HG03354 (cell line): ENCODE data around the gene PITRM1.
"Not testable (repeated sequence)": the region's sequence is repeated elsewhere in the genome, so short reads cannot be mapped to it uniquely, and the experiment has no call there.

Experiments used
- ATAC-seq: cut with Tn5 transposase; IDR thresholded peaks from one replicate; pipeline ENCODE4 v1.9.1; 2021; ENCODE audit warnings: mild to moderate bottlenecking; ENCODE audit not compliant: unreplicated experiment, poor library complexity, severe bottlenecking

PITRM1 gene

DNA sequence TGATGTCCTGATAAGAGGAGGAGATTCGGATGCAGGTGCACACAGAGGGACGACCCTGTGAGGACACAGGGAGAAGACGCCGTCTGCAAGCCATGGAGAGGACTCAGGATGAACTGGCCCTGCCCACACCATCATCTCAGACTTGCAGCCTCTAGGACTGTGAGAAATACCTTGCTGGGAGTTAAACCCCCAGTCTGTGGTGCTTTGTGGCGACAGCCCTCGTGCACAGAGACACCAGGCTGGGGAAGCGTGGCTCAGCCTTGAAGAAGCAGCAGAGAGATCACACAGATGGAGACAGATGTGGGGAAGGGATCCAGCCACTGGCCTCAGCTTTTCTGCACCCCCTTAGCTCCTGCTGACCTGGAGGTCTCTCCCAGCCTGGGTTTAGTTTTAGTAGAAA is 26.3 kb upstream of the PITRM1 start:
- ATAC-seq: no peak

DNA sequence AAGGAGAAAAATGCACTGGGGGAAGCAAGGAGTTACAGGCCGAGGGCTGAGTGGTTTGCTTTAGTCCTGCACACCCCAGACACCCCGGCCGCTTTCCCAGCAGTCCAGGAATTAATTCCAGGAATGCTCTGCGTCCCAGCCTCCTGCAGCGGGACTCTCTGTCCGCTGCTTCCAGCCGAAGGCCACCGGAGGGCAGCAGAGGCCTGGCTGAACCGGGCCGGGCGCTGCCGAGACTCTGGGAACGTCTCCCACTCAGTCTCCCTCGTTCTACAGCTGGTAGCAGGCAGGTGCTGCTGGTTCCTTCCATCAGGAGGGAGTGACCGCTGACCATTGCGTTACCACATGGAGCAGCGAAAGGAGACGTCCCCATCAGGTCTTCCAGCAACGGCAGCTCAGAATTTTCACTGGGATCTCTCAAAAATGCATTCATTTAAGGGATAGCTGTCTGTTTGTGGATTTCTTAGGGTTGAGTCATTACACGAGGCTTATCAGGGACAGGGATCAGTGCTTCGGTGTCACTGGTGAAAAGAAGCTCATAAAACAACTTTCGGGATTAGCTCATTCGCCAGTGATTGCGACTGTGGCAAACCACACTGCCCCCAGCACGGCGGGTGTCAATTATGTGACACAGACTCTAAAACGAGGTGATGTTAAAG is 24.9 kb upstream of the PITRM1 start:
- peak; percentile 74 for ATAC-seq

DNA sequence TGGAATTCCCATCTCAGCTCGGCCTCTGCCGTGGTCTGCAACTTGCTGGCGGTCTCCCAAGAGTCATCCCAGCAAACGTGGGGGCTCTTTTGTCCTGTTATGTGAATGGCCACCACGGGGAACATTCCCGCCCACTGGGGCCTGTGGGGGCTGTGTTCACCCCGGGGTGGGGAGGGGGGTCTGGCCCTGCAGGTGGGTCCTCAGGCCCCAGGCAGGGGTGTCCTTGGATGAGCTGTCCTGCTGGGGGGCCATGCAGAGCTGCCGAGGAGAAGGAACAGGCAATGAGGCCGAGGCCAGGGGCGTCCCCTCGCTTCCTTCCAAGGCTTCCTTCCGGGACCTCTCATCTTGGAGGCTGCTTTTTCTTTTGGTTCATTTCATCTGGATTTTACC is 24.4 kb upstream of the PITRM1 start:
- no peak for ATAC-seq

DNA sequence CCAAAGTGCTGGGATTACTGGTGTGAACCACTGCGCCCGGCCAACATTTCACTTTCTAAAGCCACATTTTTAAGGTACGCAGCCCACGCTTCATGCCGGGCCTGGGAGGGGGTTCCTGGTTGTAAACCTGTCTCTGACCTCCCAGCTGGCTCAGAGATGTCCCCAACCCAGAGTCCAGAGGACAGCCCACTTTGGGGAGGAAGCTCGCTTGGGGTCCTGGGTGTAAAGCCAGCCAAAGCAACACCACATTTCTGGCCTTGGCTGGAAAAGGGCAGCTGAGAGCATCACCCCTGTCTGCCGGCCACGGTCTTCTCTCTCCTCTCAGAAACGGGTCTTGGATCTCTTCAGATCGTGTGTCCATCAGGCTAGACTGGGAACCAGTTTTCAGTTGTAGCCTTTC is 23.9 kb upstream of the PITRM1 start:
- ATAC-seq: no peak

DNA sequence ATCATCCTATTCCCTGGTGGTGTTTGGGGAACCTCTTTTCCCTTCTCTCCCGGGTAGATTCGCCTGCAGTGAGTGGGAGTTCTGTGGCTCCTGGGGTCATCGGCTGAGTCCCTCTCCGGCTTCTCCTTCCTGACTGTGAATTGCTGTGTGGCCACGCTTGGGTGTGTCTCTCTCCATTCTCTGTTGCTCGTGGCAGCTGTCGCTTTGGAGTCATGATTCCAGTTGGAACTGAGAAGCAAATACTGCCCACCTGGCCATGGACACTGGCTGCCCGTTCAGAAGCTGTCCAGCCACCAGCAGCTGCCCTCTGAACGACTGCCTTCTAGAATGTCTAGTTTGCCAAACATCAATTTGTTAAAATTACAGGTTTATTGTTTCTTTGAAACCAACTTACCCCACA is 23.1 kb upstream of the PITRM1 start:
- ATAC-seq: no peak

DNA sequence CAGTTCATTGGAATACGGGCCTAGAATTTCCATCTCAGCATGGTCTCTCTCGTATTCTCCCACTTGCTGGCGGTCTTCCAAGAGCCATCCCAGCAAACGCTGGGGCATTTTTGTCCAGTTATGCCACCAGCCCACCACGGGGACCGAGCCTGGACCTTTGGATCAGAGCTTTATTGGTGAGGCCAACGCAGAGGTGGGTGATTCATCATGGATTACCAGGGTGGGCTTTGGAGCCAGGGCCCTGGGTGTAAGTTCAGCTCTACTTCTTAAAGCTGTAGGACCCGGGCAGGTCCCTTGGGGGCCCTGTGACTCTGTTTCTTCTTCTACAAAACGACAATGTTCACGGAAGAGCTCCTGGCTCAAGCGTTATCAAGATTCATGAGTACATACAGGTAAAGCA is 22.7 kb upstream of the PITRM1 start:
- ATAC-seq: no peak

DNA sequence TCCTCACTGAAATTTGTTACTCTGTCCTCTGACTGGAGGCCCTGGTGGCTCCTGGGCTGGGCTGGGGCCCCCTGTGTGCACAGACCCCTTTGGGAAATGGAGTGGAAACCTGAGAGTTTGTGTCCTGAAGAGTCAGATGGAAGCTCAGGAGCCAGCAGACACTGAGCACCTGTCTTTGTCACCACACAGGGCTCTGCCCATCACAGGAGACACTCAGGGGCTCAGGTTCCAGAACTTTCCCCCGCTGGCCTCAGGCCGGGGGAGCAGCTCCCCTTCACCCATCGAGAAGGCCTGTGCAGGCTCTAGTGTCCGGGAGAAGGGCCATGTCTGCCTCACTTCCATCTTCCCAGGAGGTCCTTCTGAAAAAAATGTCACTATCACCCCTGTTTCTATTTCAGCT is 22.3 kb upstream of the PITRM1 start:
- no peak for ATAC-seq

DNA sequence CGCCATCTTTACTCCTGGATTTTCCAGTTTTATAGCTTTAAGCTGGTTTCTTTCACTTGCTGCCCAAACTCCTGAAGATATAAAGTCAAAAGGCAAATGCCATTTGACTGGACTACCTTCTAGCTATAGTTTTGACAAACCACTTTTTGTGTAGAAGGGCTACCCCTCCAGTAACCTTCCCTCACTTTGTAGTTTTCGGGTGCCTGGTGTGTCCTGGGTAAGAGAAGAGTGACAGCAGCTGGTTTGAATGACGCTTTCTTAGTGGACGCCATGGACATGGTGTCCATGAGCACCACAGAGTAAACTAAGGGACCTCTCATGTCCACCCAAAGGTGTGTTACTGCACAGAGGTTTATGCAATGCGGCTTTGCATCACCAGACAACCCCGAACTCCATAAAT is 21.2 kb upstream of the PITRM1 start:
- ATAC-seq: no peak

DNA sequence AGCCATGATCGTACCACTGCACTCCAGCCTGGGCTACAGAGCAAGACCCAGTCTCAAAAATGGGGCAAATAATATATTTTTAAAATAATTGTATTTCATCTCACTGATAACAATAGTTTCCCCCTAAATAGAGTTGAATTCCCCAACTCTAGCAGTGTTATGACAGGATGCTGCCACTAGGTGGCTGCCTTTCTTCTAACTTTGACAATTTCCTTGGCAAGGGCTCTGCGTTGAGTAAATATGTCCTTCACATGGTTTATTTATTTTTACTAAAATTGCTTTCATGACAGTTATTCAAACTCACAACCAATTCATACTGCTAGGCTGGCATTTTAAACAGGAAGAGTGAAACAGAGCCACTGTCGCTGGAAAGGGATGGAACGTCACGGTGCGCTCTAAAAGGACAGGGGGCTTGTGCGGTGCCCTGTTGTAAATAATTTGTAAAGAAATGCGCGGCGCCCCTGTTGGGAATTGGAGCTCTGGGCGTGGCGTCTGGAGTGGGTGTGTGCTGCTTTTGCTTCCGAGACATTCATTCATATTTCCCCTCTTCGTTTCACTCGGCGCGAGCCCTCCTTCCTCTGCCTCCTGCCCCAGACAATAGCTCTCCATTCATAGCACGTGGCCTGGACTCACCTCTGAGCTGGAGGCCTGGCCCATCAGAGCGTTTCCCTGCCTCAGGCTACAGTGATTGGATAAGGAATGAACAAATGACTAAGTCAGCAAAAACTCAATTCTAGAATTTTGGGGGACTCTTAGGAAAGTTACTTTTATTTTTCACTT is 20.5 kb upstream of the PITRM1 start:
- ATAC-seq: no peak

DNA sequence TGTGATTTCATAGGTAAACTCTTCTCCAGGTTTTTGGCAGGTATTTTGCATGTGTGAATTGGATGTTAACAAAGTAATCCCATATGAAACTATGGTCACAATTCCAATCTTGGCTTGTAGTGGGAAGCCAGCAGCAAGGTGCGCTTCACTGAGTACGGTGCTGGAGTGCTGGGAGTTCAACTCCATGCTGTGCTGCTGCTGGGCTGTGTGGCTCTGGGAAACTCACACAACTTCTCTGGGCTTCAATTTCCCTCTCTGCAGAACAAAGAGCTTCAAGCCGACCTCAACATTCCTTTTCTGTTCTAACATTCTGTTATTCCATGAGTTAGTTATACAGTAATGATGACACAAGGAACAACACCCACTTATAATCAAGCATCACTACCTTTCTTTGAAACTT is 18.2 kb upstream of the PITRM1 start:
- no peak for ATAC-seq

DNA sequence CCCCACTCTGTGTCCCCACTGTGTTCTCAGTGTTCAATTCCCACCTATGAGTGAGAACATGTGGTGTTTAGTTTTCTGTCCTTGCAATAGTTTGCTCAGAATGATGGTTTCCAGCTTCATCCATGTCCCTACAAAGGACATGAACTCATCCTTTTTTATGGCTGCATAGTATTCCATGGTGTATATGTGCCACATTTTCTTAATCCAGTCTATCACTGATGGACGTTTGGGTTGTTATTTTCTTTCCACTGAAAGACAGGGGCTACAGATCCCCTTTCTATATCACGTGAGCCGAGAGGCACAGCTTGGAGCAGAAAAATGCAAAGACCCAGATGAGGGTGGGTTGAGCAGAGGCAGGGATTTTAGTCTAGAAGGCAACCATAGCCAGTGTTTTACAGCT is 14.6 kb upstream of the PITRM1 start:
- not testable (repeated sequence) for ATAC-seq

DNA sequence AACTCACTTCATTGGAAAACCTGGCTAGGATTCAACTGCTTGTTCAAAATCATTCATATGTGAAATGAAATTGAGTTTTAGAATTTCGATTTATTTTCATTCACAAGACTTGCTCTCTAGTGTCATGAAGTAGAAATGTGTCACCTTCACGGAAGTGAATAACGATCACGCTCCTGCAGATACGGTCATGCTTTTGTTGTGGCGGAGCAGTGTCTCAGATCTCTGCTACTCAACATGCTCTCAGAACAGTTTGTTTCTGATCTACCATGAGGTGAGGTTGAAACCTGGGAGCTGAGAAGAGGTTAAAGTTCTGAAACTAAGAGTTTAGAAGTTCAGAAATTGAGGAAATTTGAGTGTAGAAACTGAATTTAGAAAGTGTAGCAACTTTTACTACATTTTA is 13.8 kb upstream of the PITRM1 start:
- no peak for ATAC-seq

DNA sequence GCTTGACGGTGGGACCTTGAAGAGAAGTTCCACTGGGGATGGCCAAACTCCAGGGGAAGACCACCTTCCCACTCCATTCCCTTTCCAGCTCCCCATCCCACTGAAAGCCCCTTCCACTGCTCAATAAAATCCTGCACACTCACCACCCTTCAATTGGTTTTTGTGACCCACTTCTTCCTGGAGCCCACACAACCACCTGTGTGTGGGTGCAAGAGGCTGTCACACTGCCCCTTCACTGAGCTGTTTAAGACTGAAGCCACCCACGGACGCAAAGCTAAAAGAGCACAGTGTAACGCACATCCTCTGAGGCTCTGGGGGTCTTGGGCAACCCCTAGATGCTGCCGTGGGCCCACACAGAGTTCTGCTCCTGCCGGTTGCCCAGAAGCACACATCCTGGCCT is 12.8 kb upstream of the PITRM1 start:
- no peak for ATAC-seq

DNA sequence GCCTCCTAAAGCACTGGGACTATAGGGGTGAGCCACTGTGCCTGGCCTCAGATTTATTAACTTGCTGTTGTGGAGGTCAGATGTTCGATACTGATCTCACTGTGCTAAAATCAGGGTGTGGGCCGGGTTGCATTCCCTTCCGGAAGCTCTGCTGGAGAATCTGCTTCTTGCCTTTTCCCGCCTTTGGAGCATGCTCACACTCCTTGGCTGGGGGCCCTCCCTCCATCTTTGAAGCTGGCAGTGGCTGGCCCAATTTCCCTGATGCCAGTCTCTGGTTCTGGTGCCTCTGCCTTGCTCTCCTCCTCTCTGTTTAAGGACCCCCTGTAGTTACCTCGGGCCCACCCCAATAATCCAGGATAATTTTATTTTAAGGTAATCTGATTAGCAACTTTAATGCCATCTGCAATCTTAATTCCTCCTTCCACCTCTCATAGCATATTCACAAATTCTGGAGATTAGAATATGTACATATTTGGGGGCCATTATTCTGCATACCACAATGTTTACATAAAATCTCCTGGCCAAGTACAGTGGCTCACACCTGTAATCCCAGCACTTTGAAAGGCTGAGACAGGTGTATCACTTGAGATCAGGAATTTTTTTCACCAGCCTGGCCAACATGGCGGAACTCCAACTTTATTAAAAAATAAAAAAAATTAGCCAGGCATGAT is 7.9 kb upstream of the PITRM1 start:
- no peak for ATAC-seq

DNA sequence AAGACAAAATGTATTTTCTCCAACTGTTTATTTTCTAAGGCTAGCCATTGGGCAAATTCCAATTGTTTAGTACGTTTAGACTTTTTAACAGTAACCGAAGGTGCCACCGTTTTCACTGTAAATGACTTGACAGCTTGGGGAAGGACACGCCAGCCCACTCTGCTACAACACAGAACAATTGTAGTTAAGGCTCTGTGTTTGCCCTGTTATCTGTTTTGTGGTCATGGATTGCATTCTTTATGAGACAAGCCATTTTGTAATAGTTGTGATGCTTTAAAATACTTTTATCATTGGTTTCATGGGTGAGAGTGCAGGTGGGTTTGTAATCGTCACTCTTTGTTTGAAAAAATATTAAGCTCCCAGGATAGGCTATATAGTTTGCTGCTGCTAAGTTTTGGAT is 6.6 kb upstream of the PITRM1 start:
- no peak for ATAC-seq

DNA sequence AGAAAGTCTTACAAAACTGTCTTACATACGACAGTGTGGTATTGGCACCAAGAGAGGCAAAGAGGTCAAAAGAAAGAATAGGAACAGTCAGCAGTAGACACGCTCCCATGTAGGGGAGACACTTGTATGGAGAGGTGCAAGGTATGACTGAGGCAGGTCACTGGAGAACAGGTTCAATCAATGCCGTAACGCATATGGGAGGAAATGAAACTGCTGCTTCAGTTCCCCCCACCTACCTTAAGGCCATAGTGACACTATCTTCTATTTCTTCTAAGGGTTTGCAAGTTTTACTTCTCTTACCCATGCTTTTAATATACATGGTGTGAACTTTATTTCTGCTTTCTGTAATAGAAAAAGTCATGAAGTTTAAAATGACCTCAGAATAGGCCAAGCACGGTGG is 5.5 kb upstream of the PITRM1 start:
- ATAC-seq: no peak

DNA sequence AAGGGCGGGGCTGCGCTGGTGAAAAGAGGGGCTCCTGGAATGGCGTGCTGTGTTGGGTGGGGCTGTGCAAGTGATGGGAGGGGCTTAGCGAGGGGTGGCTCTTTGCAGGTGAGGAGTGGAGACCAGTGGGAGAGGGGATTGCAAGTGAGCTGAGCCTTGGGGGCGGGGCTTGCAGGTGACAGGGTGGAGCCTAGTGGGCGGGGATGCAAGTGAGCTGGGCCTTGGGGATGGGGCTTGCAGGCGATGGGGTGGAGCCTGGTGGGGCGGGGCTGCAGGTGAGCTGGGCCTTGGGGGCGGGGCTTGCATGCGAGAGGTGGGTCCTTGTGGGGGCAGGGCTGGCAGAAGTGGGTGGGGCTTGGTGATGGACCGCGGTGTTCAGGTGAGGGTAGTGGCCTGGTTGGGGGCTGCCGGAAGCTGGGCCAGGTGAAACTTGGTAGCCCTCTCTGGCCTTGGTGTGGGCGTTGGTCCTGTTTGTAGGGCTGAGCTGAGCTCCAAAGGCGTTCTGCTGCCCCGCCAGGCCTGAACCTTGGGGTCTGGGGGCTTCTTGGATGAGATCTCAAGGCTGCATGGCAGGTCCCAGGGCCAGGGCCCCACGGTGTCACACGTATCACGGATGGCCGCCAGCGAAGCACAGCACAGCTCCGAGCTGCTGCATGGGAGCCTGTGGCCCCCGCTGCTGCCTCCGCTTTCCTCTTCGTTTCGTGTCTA is 743 bp upstream of the PITRM1 start:
- peak; percentile 37 for ATAC-seq

DNA sequence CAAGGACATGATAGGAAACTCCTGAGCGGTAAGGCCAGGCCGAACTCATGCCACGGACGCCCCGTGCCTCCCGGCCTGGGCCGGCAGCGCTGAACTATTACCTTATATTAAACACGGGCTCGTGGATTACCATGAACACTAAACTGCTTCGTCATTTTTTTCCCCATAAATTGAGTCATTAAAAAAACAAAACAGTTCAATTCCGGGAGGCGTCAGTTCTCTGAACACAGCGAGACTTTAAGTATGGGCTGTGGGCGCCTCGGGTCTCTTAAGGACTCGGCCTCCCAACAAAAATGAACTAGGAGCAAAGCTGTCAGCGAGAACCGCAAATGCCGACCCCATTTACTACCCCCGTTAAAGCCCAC is 519 bp downstream of the PITRM1 start:
- ATAC-seq: peak; percentile 0

DNA sequence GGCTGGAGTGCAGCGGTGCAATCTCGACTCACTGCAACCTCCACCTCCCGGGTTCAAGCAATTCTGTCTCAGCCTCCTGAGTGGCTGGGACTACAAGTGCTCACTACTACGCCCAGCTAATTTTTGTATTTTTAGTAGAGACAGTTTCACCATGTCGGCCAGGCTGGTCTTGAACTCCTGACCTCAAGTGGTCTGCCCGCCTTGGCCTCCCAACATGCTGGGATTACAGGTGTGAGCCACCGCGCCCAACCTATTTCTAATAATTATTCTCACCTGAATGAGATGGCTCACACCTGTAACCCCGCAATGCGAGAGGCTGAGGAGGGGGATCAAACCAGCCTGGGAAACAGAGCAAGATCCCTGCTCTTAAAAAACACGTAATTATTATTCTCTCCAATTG is 1.1 kb downstream of the PITRM1 start:
- ATAC-seq: not testable (repeated sequence)

DNA sequence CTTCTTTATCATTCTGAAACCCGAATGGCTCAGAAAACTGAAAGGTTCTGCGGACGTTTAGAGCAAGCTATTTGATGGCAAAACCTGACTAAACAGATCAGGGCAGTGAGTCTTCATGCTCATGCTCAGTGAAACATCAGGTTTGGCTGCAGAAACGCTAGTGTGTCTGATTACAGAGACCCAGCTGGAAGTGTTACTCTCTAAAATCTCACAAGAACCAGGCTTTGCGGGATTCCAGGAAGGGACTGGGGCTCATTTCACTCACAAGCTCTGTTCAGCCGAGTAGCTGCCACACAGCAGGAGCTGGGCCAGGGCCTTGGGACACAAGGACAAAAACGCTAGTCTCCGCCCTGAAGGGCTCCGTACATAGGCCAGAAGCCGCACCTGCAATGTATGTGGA is 2.9 kb downstream of the PITRM1 start:
- ATAC-seq: no peak

DNA sequence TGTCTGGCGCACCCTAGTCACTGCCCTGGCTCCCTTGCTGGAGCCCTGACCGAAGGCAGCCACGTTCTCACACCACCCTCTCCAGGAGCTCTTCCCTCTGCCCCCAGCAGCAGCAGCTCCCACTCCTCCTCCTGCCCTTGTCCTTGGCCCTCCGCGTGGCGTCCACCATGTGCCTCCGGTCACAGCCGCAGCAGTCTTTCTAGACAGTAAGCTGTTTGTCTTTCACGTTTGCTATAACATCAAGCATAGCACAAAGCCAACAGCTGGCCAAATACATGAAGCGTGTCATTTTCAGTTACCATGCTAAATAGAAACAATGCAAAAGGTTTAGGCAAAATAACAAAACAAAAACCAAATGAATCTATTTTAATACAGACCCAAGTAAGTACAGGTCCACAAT is 3.3 kb downstream of the PITRM1 start:
- no peak for ATAC-seq
